Suprapubic skin (tissue), 4 donors: ENCODE results near the gene DCP1B. TPM values are rescaled to one million over a fixed set of nuclear protein-coding genes. Genes with fewer than 3 reads are reported as not detected.

Source experiments
- DNase-seq, 2 donors: peaks; one replicate each; pipeline ENCODE4 v3.0.0-alpha.2; 2019; ENCODE audit warnings: low spot score in 2 of 2
- H3K27ac ChIP-seq: fragments of 200-600 bp; sonication (generic); one replicate; pipeline ENCODE4 v1.5.1; 2019
- H3K27me3 ChIP-seq: fragments of 200-600 bp; sonication (generic); one replicate; pipeline ENCODE4 v1.5.1; 2019
- H3K36me3 ChIP-seq: fragments of 200-600 bp; sonication (generic); one replicate; pipeline ENCODE4 v1.5.1; 2019
- H3K4me1 ChIP-seq: fragments of 200-600 bp; sonication (generic); one replicate; pipeline ENCODE4 v1.5.1; 2019
- H3K4me3 ChIP-seq: fragments of 200-600 bp; sonication (generic); one replicate; pipeline ENCODE4 v1.5.1; 2019; ENCODE audit warnings: mild to moderate bottlenecking
- H3K9me3 ChIP-seq: fragments of 200-600 bp; sonication (generic); one replicate; pipeline ENCODE4 v1.5.1; 2019
- CTCF ChIP-seq, 2 donors: fragments of 200-600 bp in 1 of 2; fragments of 450-650 bp in 1 of 2; sonication (generic) in 1 of 2; IDR thresholded peaks; one replicate each; pipeline ENCODE4 v1.5.1; 2016 to 2019; ENCODE audit warnings: antibody characterized with exemption in 2 of 2, mild to moderate bottlenecking in 1 of 2, moderate library complexity in 1 of 2
- EP300 ChIP-seq: sonication (generic); formaldehyde crosslinking; IDR thresholded peaks from one replicate; pipeline ENCODE4 v1.6.1; 2017; ENCODE audit warnings: antibody characterized with exemption
- POLR2A ChIP-seq, 2 donors: fragments of 450-650 bp; IDR thresholded peaks; one replicate each; pipeline ENCODE4 v1.6.1; 2017; ENCODE audit warnings: antibody characterized with exemption in 2 of 2, mild to moderate bottlenecking in 2 of 2, moderate library complexity in 2 of 2
- POLR2AphosphoS5 ChIP-seq, 3 donors: sonication (generic); formaldehyde crosslinking; IDR thresholded peaks; one replicate each; pipeline ENCODE4 v1.6.1; 2017; ENCODE audit warnings: antibody characterized with exemption in 3 of 3
- WGBS: methylation state at CpG from one replicate; pipeline ENCODE4 v1.1.5; 2018; 5-methylcytosine and 5-hydroxymethylcytosine counted together
- total RNA-seq, 4 donors: library from RNA; depleted of rRNA; stranded (reverse); fragments of >200 nt; gene quantifications; one replicate each; pipeline ENCODE4 v1.1.0, GENCODE V29; 2016

Gene DCP1B
- total RNA-seq, 4 donors from 2014 or later = 11.5 to 19.5 (median 13.3) TPM

- H3K27ac ChIP-seq = no peak overlapping the region
- peaks cover 34% of the 10 kb centered on the region for H3K36me3 ChIP-seq
- no peaks in the 10 kb centered on the region for H3K9me3 ChIP-seq
Observed at GRCh38 chr12:1965916-1966315, 38.3 kb downstream of the DCP1B start.

GRCh38 chr12:1962051-1963020 is 41.9 kb downstream of the DCP1B start:
- WGBS = 91% methylated on average over 5 of the region's 5 CpGs
- TF ChIP-seq POLR2AphosphoS5 (IDR thresholded peaks at IDR 0.05) (no peak), EP300 (no peak), CTCF (IDR thresholded peaks at IDR 0.05) (no peak), POLR2A (IDR thresholded peaks at IDR 0.05) (no peak)
- Histone ChIP-seq H3K27ac (no peak overlapping the region), H3K4me1 (no peaks in the 10 kb centered on the region), H3K9me3 (no peaks in the 10 kb centered on the region), H3K36me3 (peaks cover 41% of the 10 kb centered on the region), H3K4me3 (no peak overlapping the region), H3K27me3 (no peaks in the 10 kb centered on the region)
- no peak for DNase-seq

More at GRCh38 chr12:1965916-1966315, 38.3 kb downstream of the DCP1B start:
- H3K4me1 ChIP-seq = no peaks in the 10 kb centered on the region
- no peaks in the 10 kb centered on the region for H3K27me3 ChIP-seq
- no peak overlapping the region for H3K4me3 ChIP-seq
- WGBS = 89% methylated on average over 2 of the region's 2 CpGs
- DNase-seq = no peak
- TF ChIP-seq CTCF (IDR thresholded peaks at IDR 0.05) (no peak), POLR2A (IDR thresholded peaks at IDR 0.05) (no peak), EP300 (no peak), POLR2AphosphoS5 (IDR thresholded peaks at IDR 0.05) (no peak)

- Histone ChIP-seq H3K27me3 (no peaks in the 10 kb centered on the region), H3K27ac (no peak overlapping the region), H3K4me1 (no peaks in the 10 kb centered on the region), H3K9me3 (no peaks in the 10 kb centered on the region), H3K4me3 (no peak overlapping the region), H3K36me3 (peaks cover 33% of the 10 kb centered on the region)
- WGBS = 90% methylated on average over 3 of the region's 3 CpGs
- TF ChIP-seq EP300 = no peak
- no peak for TF ChIP-seq POLR2A (IDR thresholded peaks at IDR 0.05)
- no peak for TF ChIP-seq CTCF (IDR thresholded peaks at IDR 0.05)
- TF ChIP-seq POLR2AphosphoS5 (IDR thresholded peaks at IDR 0.05) = no peak
- DNase-seq = no peak
Observed at GRCh38 chr12:1956716-1957115, 47.5 kb downstream of the DCP1B start.

GRCh38 chr12:1949771-1950470 is 54.3 kb downstream of the DCP1B start:
- TF ChIP-seq POLR2AphosphoS5 (IDR thresholded peaks at IDR 0.05) = no peak
- TF ChIP-seq POLR2A (IDR thresholded peaks at IDR 0.05) = no peak
- TF ChIP-seq EP300 = no peak
- no peak for TF ChIP-seq CTCF (IDR thresholded peaks at IDR 0.05)
- Histone ChIP-seq H3K9me3 (no peaks in the 10 kb centered on the region), H3K27ac (peak overlapping the region; percentile 62), H3K4me3 (no peak overlapping the region), H3K27me3 (no peaks in the 10 kb centered on the region), H3K4me1 (peaks cover 20% of the 10 kb centered on the region), H3K36me3 (peaks cover 68% of the 10 kb centered on the region)
- no peak for DNase-seq
- WGBS = 57% methylated on average over 14 of the region's 15 CpGs

GRCh38 chr12:1948883-1949282 is 55.4 kb downstream of the DCP1B start:
- peak overlapping the region; percentile 62 for H3K27ac ChIP-seq
- H3K9me3 ChIP-seq = no peaks in the 10 kb centered on the region
- H3K27me3 ChIP-seq = no peaks in the 10 kb centered on the region
- DNase-seq = no peak
- TF ChIP-seq CTCF (IDR thresholded peaks at IDR 0.05) (no peak), EP300 (no peak), POLR2A (IDR thresholded peaks at IDR 0.05) (no peak), POLR2AphosphoS5 (IDR thresholded peaks at IDR 0.05) (no peak)
- 82% methylated on average over 11 of the region's 11 CpGs for WGBS
- H3K4me3 ChIP-seq = no peak overlapping the region
- H3K4me1 ChIP-seq = peaks cover 20% of the 10 kb centered on the region
- peaks cover 67% of the 10 kb centered on the region for H3K36me3 ChIP-seq
